ENCODE measurements around the gene UBE2L6.

The UBE2L6 gene

DNA sequence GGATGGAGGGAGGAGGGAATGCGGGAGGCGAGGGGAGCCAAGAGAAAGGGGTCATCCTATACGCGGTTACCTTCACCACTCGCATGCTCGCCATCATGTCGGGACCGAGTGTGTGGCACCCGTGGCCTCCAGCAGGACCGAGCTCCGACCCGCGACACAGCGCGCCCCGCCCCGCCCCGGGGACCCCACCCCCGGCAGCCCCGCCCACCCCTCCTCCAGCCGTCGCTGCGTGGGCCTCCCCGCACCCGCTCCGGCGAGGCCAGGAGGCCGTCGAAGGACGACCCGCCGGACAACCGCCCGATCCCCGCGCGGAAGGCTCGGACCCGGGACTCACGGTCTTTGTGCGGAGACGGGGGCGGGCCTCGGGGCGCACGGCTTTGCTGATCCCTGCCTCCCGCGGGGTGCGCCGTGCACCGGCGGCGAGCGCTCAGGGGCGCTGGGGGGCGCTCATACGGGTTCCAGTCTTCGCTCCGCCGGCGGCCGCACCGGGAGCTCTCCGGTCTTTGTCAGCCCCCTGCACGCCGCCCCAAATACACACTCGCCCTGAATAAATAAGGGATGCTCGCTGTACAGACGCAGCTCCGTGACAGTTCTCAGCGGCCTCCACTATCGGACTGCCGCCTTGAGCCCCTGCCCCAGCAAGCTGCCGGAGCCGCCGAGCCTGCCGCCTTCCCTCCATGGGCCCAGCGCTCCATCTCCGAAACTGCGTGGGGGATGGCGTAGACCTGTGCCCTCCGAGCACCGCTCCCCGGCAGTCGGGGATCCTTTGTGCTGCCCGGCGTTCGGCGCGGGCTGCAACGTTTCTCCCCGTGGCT lies at the start of gene UBE2L6:
Gene UBE2L6, minus strand, starts transcription at position 158 of the 815 bp plus-strand sequence. Its CDS starts 61 bp downstream, at position 97.
- DNase-seq (ENCODE audit: low spot score), result peak; percentile 99

DNA sequence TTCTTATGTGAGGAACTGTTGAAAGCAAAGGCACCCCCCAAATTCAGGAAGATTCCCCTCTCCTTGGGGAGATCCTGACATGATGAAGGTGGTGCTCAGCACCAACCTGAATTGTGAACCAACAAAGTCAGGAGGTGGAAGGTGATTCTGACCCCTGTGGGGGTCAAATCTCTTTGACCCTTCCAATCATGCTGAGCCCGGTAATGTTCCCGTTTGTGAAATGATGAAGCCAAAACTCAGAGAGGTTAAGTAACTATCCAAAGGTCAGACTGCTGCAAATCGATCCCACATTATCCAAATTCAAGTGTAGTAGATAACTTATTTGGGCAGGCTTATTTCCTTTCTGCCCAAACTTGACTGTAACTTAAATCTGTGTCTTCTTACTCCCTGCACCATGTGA lies 49.1 kb upstream of the UBE2L6 start:
- no peak for DNase-seq (ENCODE audit: low spot score)

DNA sequence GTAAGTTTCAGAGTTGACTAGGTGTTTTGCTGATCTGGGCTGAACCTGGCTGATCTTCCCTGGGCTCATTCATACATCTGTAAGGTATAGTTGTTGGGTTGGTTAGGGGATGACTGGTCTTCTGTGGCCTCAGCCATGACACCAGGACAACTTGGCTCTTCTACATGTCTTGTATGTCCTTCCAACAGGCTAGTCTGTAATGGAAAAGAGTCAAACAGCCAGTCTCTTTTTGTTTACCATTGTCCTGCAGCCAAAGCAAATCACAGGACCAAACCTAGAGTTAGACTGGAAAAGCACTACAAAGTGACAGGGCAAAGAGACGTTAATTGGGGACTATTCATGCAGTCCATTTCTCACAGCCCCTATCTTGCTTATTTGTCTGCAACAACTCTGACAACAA lies 47.8 kb upstream of the UBE2L6 start:
- no peak for DNase-seq (ENCODE audit: low spot score)

DNA sequence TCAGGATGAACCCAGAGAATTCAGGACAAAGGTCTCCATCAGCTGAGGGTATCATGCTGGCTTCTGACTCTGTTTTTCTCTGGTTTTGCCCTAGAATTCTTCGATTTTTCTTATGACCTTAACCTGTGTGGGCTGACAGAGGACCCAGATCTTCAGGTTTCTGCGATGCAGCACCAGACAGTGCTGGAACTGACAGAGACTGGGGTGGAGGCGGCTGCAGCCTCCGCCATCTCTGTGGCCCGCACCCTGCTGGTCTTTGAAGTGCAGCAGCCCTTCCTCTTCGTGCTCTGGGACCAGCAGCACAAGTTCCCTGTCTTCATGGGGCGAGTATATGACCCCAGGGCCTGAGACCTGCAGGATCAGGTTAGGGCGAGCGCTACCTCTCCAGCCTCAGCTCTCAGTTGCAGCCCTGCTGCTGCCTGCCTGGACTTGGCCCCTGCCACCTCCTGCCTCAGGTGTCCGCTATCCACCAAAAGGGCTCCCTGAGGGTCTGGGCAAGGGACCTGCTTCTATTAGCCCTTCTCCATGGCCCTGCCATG lies 46.8 kb upstream of the UBE2L6 start:
- no peak for DNase-seq (ENCODE audit: low spot score)

DNA sequence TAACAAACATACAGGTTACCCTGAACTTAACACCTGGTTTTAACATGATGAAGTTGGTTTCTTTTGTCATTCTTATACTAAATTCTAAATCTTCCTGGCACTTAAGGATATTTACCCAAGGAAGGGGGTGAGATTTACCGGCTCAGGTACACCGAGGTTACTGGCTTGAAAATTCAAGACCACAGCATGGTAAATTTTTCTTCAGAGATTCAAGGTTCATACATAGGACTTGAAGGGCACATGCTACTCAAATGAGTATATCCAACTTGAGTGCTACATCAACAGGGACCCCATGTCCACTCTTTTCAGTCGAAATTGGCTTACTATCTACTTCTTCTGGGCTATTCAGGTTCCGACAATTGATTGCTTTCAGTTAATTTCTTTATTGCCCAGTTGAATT lies 42.7 kb upstream of the UBE2L6 start:
- DNase-seq (ENCODE audit: low spot score), result no peak

DNA sequence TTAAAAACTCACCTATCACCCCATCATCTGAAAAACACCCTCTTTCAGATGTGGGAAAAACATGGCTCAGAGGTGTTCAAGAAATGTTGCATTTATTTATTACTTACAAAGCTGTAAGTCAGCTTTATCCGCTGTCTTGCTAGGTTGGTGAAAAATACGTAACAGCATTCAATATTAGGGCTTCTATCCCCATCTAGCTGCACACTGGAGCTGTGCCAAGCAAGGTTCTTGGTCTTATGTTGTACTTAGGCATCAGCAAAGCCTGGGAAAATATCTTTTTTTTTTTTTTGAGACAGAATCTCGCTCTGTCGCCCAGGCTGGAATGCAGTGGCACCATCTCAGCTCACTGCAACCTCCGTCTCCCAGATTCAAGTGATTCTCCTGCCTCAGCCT lies 37.6 kb upstream of the UBE2L6 start:
- DNase-seq (ENCODE audit: low spot score), result no peak

DNA sequence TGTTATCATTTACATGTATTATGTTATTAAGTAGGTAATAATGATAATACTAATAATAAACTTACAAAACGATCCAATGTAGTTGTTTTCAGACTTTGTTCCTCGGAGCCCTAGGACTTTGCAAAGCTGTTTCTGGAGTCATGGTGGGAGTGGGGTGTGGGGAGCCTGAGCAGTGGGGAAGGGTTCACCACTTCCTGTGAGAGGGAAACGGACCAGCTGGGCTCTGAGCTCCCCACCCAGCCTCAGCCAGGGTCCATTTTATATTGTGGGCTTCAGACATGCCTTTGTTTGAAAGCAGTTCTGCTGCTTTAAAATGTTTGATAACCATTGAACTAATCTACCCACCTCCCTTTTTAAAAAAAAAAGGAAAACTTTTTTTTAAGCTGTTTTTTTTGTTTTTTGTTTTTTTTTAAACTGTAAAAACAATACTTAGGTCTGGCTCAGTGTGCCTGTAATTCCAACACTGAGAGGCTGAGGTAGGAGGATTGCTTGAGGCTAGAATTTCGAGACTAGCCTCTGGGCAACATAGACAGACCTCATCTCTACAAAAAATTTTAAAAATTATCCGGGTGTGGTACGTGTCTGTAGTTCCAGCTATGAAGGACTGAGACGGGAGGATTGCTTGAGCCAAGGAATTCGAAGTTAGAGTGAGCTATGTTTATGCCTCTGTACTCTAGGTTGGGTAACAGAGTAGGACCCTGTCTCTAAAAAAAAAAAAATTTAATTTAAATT lies 37.0 kb upstream of the UBE2L6 start:
- DNase-seq (ENCODE audit: low spot score), result no peak

DNA sequence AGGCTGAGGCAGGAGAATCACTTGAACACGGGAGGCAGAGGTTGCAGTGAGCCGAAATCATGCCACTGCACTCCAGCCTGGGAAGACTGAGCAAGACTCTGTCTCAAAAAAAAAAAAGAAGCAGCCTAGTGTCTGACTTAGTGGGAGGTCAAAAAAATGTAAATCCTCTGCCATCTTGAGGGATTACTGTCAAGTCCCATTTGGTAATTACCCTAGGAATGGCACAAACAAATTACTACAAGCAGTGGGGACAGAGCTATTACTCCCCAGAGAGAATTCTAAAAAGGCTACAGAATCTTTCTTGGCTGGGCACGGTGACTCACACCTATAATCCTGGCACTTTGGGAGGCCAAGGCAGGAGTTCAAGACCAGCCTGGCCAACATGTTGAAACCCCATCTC lies 33.8 kb upstream of the UBE2L6 start:
- no peak for DNase-seq (ENCODE audit: low spot score)

DNA sequence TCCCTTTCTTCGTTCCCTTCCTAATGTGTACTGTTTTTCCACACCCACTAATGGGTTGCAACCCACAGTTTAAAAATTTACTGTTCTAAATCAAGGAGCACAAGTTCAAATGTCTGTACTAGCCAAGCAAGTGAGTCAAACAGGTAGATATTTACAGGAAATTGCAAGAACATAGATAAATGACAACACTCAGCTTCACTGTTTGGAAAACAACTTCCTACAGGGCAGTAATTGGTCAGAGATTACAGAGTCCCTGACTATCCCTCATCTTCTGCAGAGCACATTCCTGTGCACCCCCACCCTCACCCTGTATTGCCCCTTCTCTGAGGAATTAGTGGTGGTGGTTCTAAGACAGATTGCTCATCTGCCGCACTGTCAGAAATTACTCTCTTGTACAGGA lies 31.9 kb upstream of the UBE2L6 start:
- DNase-seq (ENCODE audit: low spot score), result no peak

DNA sequence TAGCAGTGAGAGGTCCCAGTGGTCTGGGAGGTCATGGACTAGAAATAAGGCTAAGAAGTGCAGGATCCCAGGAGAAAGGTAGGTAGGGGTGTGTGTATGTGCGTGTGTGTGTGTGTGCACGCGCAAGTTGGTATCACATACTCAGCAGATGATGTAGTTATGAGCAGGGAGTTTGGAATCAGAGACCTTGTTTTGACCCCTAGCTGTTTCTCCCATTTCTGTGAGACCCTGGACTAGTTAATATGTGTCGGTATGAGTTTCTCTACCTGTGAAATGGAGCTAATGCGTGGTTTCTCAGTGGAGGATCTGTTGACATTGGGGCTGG lies 31.3 kb upstream of the UBE2L6 start:
- no peak for DNase-seq (ENCODE audit: low spot score)

DNA sequence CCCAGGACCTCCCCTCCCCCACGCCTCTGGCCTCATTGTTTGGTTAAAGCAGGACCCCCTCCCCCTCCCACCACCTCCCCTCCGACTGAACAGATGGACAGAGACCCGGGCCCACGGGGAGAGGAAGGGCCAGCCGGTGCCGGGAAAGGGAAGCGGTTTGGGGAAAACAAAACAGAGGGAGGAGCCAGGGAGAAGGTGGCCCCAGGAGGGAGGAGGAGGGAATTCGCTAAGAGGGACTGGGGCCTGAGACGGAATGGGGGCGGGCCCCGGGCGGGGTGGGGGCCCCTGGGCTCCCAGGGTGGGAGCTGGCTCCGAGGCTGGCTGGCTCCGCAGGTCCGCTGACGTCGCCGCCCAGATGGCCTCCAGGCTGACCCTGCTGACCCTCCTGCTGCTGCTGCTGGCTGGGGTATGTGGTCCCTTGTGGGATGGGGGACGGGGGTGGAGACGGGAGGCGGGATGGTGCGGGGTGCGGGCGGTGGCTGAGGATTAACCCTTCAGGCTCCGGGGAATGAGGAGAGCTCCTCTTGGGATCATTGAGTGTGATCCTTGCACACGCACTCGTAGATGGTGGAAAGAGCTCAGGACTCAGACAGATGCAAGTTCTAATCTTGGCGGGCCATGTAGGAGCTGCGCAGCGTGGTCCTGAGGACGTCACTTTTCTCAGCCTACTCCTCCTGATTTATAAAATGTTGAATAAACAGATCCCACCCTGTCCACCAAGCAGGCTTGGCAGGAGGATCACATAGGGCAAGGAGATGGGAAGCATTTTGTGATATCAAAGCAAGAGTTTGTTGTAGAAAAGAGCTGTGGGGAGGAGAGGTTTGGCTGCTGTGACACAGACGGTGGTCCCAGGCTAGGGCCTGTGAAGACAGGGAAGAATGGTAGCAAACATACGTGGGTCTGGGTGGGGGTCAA lies 30.7 kb upstream of the UBE2L6 start:
- peak; percentile 97 for DNase-seq (ENCODE audit: low spot score)

DNA sequence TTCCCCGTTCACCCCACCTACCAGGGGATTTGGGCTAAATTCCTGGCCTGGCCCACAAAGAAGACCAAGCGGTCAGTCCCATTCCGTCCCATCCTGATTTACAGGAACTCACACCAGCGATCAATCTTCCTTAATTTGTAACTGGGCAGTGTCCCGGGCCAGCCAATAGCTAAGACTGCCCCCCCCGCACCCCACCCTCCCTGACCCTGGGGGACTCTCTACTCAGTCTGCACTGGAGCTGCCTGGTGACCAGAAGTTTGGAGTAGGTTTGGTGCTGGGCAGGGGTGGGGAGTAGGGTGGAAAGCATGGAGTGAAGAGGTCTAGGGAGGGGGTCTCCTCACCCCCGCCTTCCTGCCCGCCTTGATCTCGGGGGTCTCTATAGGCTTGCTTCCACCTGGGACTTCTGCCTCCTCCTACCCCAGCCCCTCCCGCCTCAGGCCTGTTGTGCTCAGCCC lies 30.0 kb upstream of the UBE2L6 start, which contains the start of gene SERPING1:
Gene SERPING1, plus strand, starts transcription at position 225 of the 455 bp plus-strand sequence. CDS start 586 bp downstream, outside the sequence.
- DNase-seq (ENCODE audit: low spot score), result peak; percentile 86

DNA sequence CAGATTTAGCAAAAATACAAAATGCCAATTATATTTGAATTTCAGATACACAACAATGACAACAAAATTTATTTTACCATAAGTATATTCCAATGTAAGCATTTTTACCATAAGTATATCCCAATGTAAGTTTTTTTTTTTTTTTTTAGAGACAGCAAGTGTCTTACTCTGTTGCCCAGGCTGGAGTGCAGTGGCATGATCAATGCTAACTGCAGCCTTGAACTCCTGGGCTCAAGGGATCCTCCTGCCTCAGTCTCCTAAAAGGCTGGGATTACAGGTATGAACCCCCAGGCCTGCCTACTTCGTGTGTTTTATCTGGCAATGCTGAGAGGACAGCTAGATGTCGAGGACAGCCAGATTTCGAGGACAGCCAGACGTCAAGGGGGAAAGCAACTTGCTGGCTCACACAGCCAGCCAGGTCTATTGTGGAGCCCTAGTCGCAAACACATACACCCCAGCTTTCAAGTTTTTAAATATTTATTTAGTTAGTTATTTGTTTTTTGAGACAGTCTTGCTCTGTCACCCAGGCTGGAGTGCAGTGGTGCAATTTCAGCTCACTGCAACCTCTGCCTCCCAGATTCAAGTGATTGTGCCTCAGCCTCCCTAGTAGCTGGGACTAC lies 28.9 kb upstream of the UBE2L6 start:
- DNase-seq (ENCODE audit: low spot score), result no peak

DNA sequence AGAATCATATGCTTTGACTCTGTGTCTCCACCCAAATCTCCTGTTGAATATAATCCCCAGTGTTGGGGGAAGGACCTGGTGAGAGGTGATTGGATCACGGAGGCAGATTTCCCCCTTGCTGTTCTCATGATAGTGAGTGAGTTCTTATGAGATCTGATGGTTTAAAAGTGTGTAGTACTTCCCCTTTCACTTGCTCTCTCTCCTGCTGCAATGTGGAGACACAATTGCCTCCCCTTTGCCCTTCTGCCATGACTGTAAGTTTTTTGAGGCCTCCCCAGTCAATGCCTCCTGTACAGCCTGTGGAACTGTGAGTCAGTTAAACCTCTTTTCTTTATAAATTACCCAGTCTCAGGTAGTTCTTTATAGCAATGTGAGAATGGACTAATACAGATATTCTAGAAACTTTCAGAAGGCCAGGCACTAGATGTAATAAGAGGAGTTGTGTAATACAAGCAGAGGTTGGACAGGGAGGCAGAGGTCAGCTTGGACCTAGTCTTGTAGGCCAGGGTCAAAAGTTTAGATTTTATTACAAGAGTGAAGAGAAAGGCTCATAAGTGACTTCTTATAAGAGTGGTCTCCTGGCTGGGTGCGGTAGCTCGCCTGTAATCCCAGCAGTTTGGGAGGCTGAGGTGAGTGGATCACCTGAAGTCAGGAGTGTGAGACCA lies 20.7 kb upstream of the UBE2L6 start:
- no peak for DNase-seq (ENCODE audit: low spot score)

DNA sequence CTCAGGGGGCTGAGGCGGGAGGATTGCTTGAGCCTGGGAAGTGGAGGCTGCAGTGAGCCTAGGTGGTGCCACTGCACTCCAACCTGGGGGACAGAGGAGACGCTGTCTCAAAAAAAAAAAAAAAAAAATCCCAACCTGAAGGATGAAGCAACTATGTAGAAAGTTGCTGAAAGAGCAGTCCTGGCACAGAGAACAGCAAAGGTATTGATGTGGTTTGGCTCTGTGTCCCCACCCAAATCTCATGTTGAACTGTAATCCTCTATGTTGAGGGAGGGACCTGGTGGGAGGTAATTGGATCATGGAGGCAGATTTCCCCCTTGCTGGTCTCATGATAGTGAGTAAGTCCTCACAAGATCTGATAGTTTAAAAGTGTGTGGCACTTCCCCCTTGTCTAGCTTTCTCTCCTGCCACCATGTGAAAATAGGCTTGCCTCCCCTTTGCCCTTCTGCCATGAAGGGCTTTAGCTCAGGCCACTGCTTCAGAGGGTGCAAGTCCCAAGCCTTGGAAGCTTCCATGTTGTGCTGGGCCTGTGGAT lies 19.3 kb upstream of the UBE2L6 start:
- DNase-seq (ENCODE audit: low spot score), result no peak

DNA sequence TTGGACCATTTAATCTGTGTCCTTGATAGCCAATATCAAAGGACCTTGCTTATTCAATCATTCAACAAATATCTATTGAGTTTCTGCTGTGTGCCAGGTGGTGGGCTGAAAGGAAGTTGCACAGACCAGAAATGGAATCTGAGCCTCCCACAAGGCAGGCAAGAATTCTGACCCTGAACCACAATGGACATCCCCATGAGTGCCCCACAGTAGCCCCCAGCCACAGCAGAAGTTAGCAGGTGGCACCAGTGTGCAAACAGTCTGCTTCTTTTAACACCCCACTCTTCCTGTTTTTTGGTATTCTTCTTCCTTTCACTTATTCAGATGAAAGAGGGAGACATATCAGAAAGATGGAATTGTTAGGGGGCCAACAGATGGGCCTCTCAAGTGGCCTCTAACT lies 17.8 kb upstream of the UBE2L6 start:
- no peak for DNase-seq (ENCODE audit: low spot score)

DNA sequence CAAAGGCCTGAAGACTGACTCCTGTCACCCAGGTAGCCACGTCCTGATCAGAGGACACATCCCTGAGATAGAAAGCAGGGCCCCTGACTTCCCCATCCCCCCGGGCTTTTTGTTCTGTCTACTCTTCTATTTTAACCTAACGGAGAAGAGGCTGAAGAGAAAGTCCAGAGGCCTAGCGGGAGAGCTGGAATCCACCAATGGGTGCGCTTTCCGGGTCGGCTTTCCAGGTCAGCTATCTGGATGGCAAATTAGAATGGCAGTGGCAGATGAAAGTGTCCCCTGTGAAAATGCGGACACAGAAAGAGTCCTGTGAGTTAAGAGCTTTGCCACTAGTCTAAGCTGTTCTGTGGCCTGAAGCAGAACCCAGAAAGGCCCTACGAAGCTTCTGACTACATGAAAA lies 16.9 kb upstream of the UBE2L6 start:
- no peak for DNase-seq (ENCODE audit: low spot score)

DNA sequence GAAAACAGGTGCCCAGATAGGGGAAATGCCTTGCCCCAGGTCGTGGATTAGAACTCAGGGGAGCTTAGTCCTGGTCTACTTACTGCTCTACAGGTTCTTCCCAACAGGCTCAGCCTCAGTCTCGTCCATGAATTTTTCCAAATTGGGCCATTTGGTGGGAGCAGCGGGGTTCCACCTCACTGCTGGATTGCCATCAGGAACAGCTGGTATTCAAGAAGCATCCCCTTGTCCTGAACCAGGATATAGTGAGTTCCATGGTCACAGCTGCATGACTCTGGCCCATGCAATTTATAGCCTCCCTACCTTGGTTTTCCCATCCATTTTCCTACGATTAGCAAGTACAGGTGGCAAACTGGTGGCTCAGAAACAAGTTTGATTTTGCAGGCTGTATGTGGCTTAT lies 6.6 kb upstream of the UBE2L6 start:
- no peak for DNase-seq (ENCODE audit: low spot score)

DNA sequence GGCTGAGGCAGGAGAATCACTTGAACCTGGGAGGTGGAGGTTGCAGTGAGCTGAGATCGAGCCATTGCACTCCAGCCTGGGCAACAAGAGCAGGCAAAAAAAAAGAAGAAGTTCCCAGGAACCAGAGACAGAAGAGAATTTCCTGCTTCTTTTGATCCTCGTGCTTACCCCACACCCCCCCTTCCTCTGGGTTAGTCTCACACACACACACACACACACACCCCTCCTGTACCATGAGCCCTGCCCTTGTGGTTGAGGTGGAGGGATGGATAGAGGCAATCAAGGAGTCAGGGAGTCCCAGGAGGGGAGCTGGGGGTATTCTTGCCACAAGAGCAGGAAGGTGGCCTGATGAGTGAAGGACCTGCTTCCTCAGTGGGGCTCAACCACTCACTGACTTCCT lies 4.1 kb upstream of the UBE2L6 start:
- no peak for DNase-seq (ENCODE audit: low spot score)

DNA sequence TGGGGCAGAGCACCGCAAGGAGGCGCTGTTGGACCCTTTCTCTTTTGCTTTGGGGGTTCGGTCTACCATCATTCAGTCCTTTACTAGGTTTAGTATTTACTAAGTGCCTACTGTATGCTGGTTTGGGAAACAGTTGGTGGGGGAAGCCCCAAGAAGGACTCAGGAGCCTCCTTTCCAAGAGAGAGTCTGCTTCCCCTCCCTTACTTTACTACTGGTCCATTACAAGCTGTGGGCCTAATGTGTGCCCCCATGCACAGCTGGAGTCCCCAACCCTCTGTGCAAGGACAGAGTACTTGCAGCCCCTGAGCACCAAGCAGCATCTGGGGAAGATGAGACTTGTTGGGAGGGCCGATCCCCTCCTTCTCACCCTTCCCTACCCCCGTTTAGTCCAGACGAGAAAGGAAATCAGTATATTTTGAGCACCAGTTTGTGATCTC lies 876 bp upstream of the UBE2L6 start:
- no peak for DNase-seq (ENCODE audit: low spot score)
